ENCODE data around the gene VPS37D. TPM values are rescaled to one million over a fixed set of nuclear protein-coding genes. Genes with fewer than 3 reads are reported as not detected.
"Not testable (repeated sequence)": the region's sequence is repeated elsewhere in the genome, so short reads cannot be mapped to it uniquely, and the experiment has no call there.

The VPS37D gene, protein sequence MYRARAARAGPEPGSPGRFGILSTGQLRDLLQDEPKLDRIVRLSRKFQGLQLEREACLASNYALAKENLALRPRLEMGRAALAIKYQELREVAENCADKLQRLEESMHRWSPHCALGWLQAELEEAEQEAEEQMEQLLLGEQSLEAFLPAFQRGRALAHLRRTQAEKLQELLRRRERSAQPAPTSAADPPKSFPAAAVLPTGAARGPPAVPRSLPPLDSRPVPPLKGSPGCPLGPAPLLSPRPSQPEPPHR
- total RNA-seq, result under 1 TPM in 1 of 5 donors, not detected in 4; 0.55 TPM
- 1 to 10 TPM; 2.2 to 2.4 (median 2.3) TPM for polyA plus RNA-seq
- long read RNA-seq, donor 1, partial matches to known transcripts, result 0 of 1 reads
- long read RNA-seq, donor 1, other reads (novel, unspliced or antisense), result 0 of 1 reads
- long read RNA-seq, donor 2, partial matches to known transcripts, result 0 of 1 reads
- long read RNA-seq, donor 2, other reads (novel, unspliced or antisense), result 0 of 1 reads
- long read RNA-seq, donor 3, partial matches to known transcripts, result 0 of 2 reads
- long read RNA-seq, donor 3, other reads (novel, unspliced or antisense), result 0 of 2 reads
- long read RNA-seq, donor 4, partial matches to known transcripts, result 0 of 1 reads
- long read RNA-seq, donor 4, other reads (novel, unspliced or antisense), result 0 of 1 reads
- long read RNA-seq, donor 5, partial matches to known transcripts, result 0 of 4 reads
- long read RNA-seq, donor 5, other reads (novel, unspliced or antisense), result 0 of 4 reads
- long read RNA-seq, donor 6, transcript VPS37D-201 (4 exons, 1,624 nt), result major isoform, 5 of 5 reads
- long read RNA-seq, donor 6, partial matches to known transcripts, result 0 of 5 reads
- long read RNA-seq, donor 6, other reads (novel, unspliced or antisense), result 0 of 5 reads
- long read RNA-seq, donor 7, partial matches to known transcripts, result 0 of 1 reads
- long read RNA-seq, donor 7, other reads (novel, unspliced or antisense), result 0 of 1 reads
- long read RNA-seq, donor 8, result 0 reads
- long read RNA-seq, donor 9, partial matches to known transcripts, result 0 of 1 reads
- long read RNA-seq, donor 9, other reads (novel, unspliced or antisense), result 0 of 1 reads
- long read RNA-seq, donor 10, result 0 reads

- peaks cover 0 to 27% (median 5%) of the 10 kb centered on the region in 3 donors for H3K27me3 ChIP-seq
- peak; percentile 96 to 97 for DNase-seq
- peak within 1 kb of the TSS in 2 of 5 donors; percentile 67 to 77 for H3K27ac ChIP-seq
- no peaks in the 10 kb centered on the region for H3K36me3 ChIP-seq
- 2 to 13% (median 4%) methylated on average over 13 to 79 of the region's 79 CpGs for WGBS, 5 donors
- intact Hi-C loops (cut with DNase I; ENCODE audit: low total_unique reads), result no loop called here
- H3K9me3 ChIP-seq, result peaks cover 0 to 10% (median 7%) of the 10 kb centered on the region in 4 donors
- peaks cover 18 to 27% (median 22%) of the 10 kb centered on the region in 4 donors for H3K4me1 ChIP-seq
- H3K4me3 ChIP-seq, result peak within 1 kb of the TSS; percentile 64 to 85 (median 66)
- TF ChIP-seq EP300 (IDR thresholded peaks at IDR 0.05) (no peak), CTCF (IDR thresholded peaks at IDR 0.05) (peak in 3 of 7 experiments; percentile 76 to 97 (median 79)), POLR2AphosphoS5 (IDR thresholded peaks at IDR 0.05) (peak in 2 of 3 donors; percentile 15 to 31), POLR2A (IDR thresholded peaks at IDR 0.05) (no peak)
Observed at GRCh38 chr7:73667344-73668102, at the start of gene VPS37D. VPS37D (plus strand) TSS chr7:73667831; CDS start chr7:73667959, 128 bp downstream.

DNA sequence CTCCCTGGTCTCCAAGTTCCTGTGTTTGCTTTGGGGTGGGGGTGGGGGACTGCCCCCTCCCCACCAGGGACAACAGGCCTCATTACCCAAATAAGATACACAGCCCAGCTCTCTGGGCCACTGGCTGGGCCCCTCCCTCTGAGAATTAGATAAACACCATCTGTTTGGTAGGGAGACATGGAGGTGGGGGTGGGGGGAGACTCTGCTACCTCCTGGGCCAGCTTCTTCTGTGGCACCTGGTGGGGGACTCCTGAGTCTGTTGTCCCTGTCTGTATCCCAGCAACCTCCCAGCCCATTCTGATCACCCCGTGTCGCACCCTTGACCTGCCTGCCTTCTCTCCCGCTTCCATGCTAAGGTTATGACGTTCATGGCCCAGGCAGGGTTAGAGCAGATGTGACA lies 49.1 kb upstream of the VPS37D start:
- Histone ChIP-seq H3K27me3 (peaks cover 0 to 49% (median 33%) of the 10 kb centered on the region in 3 donors), H3K4me1 (peaks cover 8 to 23% (median 14%) of the 10 kb centered on the region in 4 donors), H3K36me3 (no peaks in the 10 kb centered on the region), H3K9me3 (no peaks in the 10 kb centered on the region), H3K4me3 (no peak overlapping the region), H3K27ac (no peak overlapping the region)
- peak in 1 of 2 donors; percentile 46 for DNase-seq
- 64 to 81% (median 71%) methylated on average over 4 of the region's 4 CpGs for WGBS, 5 donors
- intact Hi-C loops (cut with DNase I; ENCODE audit: low total_unique reads), result no loop called here
- no peak for TF ChIP-seq EP300 (IDR thresholded peaks at IDR 0.05)
- TF ChIP-seq POLR2AphosphoS5 (IDR thresholded peaks at IDR 0.05), result no peak
- TF ChIP-seq CTCF (IDR thresholded peaks at IDR 0.05), result no peak
- no peak for TF ChIP-seq POLR2A (IDR thresholded peaks at IDR 0.05)

DNA sequence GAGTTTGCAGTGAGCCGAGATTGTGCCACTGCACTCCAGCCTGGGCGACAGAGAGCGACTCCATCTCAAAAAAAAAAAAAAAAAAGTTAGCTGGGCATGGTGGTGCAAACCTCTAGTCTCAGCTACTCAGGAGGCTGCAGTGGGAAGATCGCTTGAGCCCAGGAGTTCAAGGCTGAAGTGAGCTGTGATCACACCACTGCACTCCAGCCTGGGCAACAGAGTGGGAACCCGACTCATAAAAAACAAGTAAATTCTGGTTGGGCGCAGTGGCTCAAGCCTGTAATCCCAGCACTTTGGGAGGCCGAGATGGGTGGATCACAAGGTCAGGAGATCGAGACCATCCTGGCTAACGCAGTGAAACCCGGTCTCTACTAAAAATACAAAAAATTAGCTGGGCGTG lies 48.2 kb upstream of the VPS37D start:
- WGBS, 5 donors, result 84 to 92% (median 90%) methylated on average over 11 of the region's 11 CpGs
- H3K9me3 ChIP-seq; H3K36me3 ChIP-seq; H3K4me3 ChIP-seq; H3K27ac ChIP-seq; intact Hi-C loops (cut with DNase I; ENCODE audit: low total_unique reads); DNase-seq: not testable (repeated sequence)
- Histone ChIP-seq H3K27me3 (peaks cover 6 to 49% (median 34%) of the 10 kb centered on the region in 3 donors), H3K4me1 (peaks cover 16 to 23% (median 19%) of the 10 kb centered on the region in 4 donors)

- Histone ChIP-seq H3K4me1 (peaks cover 17 to 25% (median 23%) of the 10 kb centered on the region in 4 donors), H3K36me3 (no peaks in the 10 kb centered on the region), H3K9me3 (no peaks in the 10 kb centered on the region), H3K27ac (no peak overlapping the region), H3K4me3 (no peak overlapping the region), H3K27me3 (peaks cover 11 to 59% (median 53%) of the 10 kb centered on the region in 3 donors)
- intact Hi-C loops (cut with DNase I; ENCODE audit: low total_unique reads), result no loop called here
- no peak for TF ChIP-seq EP300 (IDR thresholded peaks at IDR 0.05)
- no peak for TF ChIP-seq POLR2A (IDR thresholded peaks at IDR 0.05)
- no peak for TF ChIP-seq CTCF (IDR thresholded peaks at IDR 0.05)
- no peak for DNase-seq
- WGBS, 5 donors, result 63 to 70% (median 65%) methylated on average over 7 of the region's 7 CpGs
Observed at GRCh38 chr7:73621168-73622063, 46.2 kb upstream of the VPS37D start.

All from stomach (tissue), 19 donors.